Thyroid gland (tissue), 4 donors: ENCODE results near the gene GALNS.

Experiments
- POLR2A ChIP-seq, 2 donors: fragments of 450-650 bp; IDR thresholded peaks; one replicate each; pipeline ENCODE4 v1.6.1; 2017; ENCODE audit warnings: antibody characterized with exemption in 2 of 2, mild to moderate bottlenecking in 2 of 2, moderate library complexity in 1 of 2
- TF ChIP-seq, protein P1 (sequence below), 6 experiments: fragments of 200-600 bp in 3 of 6; fragments of 450-650 bp in 3 of 6; sonication (generic) in 3 of 6; IDR thresholded peaks; one replicate each; pipeline ENCODE4 v1.5.1; 2016 to 2019; ENCODE audit warnings: antibody characterized with exemption in 6 of 6, mild to moderate bottlenecking in 2 of 6, inconsistent platforms in 1 of 6, moderate library complexity in 1 of 6

DNA sequence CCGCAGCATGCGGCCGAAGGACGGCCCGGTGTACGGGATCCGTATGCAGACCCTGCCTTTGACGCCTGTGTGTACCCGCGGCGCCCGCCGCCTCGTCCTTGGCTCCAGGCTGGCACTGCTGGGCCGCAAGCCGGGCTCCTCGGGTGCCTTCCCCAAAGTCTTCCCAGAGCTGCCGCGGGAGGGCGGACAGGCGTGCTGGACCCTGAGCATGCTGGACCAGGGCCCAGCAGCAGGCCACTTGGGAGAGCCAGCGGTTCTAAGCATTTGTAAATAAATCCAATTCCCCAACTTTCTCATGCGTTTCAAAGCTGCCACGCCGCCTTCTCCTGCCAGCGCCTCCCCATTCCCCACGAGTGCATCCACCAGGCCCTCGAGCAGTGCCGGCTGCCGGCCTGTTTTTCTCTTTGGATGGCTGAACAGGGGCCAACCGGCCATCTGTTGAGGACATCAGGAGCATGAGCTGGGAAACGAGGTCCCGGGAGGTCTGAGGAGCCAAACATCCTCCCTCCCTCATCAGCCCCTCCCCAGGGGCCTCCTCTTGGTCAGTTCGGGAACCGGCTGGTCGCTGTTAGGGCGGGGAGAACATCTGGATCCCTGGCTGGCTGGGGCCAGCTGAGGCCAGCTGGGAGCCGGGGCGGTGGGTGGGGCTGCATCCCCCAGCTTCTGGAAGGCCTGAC lies 30.2 kb upstream of the GALNS start:
- no peak for TF ChIP-seq POLR2A (IDR thresholded peaks at IDR 0.05)
- TF ChIP-seq, protein P1, sequence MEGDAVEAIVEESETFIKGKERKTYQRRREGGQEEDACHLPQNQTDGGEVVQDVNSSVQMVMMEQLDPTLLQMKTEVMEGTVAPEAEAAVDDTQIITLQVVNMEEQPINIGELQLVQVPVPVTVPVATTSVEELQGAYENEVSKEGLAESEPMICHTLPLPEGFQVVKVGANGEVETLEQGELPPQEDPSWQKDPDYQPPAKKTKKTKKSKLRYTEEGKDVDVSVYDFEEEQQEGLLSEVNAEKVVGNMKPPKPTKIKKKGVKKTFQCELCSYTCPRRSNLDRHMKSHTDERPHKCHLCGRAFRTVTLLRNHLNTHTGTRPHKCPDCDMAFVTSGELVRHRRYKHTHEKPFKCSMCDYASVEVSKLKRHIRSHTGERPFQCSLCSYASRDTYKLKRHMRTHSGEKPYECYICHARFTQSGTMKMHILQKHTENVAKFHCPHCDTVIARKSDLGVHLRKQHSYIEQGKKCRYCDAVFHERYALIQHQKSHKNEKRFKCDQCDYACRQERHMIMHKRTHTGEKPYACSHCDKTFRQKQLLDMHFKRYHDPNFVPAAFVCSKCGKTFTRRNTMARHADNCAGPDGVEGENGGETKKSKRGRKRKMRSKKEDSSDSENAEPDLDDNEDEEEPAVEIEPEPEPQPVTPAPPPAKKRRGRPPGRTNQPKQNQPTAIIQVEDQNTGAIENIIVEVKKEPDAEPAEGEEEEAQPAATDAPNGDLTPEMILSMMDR (IDR thresholded peaks at IDR 0.05): peak in 1 of 6 experiments; percentile 6
